HFF-Myc (cell line): ENCODE data around the gene ATP6V1G3.

ENCODE experiments used
- DNase-seq: peaks from one replicate; pipeline ENCODE4 v3.0.0-alpha.2; 2011; ENCODE audit warnings: low read depth; ENCODE audit errors: extremely low read depth
- H3K4me3 ChIP-seq: replicated peaks from 2 replicates; pipeline ENCODE4 v1.5.1; 2011; ENCODE audit warnings: low read depth, mild to moderate bottlenecking, control low read depth, low read length
- TF ChIP-seq, protein P1 (sequence below): IDR thresholded peaks from 2 replicates; pipeline ENCODE4 v1.5.1; 2012; ENCODE audit warnings: mild to moderate bottlenecking, low read depth, low read length, control low read depth; ENCODE audit errors: missing control alignments

ATP6V1G3 gene

DNA sequence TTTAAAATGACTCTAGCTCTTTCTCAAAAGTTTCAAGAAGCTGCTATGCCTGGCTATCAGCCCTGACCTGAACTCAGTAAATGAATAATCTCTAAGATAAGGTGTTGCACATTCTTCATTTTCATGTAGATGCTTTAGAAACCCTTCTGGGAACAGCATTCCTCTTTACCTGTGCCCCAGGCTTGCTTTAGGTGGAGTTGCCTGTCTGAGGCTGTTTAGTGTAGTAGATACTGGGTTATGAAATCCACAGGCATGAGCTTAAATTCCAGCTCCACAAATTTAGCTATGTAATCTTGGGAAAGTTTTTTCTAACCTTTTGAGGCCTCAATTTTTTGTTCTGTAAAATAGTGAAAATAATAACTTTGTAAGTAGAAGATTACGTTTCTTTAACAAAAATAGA lies 41.6 kb downstream of the ATP6V1G3 start:
- H3K4me3 ChIP-seq = no peak overlapping the region
- TF ChIP-seq, protein P1, sequence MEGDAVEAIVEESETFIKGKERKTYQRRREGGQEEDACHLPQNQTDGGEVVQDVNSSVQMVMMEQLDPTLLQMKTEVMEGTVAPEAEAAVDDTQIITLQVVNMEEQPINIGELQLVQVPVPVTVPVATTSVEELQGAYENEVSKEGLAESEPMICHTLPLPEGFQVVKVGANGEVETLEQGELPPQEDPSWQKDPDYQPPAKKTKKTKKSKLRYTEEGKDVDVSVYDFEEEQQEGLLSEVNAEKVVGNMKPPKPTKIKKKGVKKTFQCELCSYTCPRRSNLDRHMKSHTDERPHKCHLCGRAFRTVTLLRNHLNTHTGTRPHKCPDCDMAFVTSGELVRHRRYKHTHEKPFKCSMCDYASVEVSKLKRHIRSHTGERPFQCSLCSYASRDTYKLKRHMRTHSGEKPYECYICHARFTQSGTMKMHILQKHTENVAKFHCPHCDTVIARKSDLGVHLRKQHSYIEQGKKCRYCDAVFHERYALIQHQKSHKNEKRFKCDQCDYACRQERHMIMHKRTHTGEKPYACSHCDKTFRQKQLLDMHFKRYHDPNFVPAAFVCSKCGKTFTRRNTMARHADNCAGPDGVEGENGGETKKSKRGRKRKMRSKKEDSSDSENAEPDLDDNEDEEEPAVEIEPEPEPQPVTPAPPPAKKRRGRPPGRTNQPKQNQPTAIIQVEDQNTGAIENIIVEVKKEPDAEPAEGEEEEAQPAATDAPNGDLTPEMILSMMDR = no peak
- no peak for DNase-seq

DNA sequence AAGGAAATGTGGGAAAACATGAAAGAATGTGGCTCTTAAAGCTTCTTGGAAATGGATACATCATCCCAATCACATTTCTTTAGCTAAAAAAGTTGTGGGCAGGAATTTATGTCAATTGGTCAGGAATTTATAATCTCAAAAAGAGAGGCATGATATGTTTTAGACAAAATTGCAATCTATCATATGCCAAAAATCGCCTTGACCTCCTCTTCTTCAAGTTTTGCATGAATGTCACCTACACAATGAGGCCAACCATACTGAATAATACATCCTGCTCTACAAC lies 42.4 kb downstream of the ATP6V1G3 start:
- no peak overlapping the region for H3K4me3 ChIP-seq
- TF ChIP-seq, protein P1 = no peak
- no peak for DNase-seq

DNA sequence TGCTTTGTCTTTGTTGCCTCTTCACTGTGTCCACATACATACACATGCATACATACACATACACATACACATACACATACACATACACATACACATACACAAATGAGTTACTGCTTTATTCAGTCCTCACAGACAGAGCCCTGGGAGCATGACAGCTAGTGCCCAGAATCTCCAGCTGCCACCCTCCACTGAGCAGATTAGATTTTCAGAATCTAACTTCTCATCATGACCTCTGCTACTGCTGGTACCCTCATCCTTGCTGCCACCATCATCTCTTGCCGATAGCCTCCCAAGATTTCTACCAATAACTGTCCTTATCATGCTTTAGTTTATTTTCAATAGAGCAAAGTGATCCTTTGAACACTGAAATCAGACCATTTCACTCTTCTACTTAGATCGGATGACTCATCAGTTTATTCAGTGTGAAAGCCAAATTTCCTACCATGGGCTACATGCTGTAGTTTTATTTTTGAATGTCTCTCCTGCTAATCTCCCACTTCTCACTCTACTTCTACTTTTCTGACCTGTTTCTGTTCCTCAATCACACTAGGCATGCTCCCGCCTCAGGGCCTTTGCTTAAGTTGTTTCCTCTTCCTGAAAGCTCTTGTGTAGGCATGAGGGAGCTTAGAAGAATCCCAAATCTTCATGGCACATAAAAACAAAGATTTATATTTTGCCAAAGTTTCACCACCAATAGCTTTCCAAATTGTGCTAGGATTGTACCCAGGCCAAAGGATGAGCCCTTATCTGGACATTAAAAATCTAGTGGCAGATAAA lies 43.0 kb downstream of the ATP6V1G3 start:
- no peak overlapping the region for H3K4me3 ChIP-seq
- no peak for DNase-seq
- TF ChIP-seq, protein P1 = no peak

DNA sequence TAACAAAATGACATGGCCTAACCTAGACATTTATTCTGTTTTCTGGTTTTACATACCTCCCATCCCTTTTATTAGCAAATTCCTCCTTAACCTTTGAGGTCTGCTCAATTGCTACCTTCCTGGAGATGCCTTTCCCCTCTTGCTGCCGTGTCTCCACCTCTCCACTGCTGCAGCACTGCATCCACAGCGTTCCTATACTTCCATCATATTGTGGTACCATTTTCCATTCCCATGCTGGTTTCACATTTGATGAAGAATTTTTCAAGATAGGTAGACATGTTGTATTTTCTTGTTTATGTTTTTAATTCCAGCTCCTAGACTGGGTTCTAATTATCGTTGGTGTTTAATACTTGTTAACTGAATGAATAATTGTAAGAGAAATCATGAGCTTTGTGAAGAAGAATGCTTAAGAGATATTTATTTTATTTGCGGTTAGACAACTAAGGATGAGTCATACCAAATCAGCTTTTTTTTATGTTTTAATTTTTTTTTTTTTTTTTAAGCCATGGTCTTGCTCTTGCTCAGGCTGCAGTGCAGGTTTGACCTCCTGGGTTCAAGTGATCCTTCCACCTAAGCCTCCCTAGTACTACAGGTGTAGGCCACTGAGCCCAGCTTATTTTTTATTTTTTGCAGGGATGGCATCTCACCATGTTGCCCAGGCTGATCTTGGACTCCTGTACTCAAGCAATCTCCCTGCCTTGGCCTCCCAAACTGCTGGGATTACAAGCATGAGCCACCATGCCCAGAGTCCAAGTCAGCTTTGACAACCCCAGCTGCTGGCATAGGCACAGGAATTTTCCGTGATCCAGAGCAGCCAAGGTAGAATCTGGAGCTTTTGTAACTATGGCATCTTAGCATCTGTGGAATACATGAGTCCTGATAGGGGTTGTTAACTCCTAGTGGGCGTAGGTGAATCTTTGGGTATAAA lies 44.0 kb downstream of the ATP6V1G3 start:
- TF ChIP-seq, protein P1 = no peak
- no peak overlapping the region for H3K4me3 ChIP-seq
- no peak for DNase-seq

DNA sequence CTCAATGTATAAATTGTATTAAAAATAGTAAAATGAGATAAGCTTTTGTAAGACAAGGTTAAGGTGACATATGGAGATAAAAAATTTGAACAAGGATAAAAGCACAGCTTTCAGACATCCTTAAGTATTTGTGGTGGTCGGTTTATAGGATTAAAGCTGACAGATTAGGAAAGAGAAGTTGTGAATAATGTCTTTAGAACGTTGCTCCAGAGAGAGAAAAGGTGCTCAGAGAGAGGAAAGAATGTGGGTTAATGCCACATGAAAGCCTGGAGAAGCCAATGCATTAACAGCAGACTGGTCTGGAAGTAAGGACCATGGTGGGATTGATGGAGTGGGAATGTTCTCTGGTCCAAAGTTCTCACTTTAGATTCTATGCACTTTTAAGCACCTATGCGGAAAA lies 44.8 kb downstream of the ATP6V1G3 start:
- H3K4me3 ChIP-seq = no peak overlapping the region
- no peak for DNase-seq
- TF ChIP-seq, protein P1 = no peak

DNA sequence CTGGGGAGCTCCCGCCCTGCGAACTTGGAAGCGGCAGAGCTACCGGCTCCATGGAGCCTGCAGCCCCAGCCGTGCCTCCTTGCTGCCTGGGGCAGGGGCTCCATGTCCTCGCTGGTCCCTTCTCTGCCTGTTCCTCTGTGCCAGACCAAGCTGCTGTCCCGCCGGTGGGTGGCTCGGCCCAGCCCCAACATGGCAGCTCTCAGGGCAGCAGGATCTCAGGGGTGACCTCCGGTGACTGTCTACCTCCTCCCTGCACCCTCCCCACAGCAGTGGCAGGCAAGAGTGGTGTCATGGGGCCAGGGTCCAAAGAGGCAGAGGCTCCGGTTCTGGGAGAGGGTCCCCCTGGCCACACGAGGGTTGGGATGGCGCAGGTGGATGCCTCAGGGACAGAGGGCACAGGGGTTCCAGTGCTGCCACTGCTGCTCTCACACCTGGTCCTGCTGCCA lies 45.8 kb downstream of the ATP6V1G3 start:
- no peak overlapping the region for H3K4me3 ChIP-seq
- TF ChIP-seq, protein P1 = no peak
- DNase-seq = no peak
